ENCODE results near the gene ACOT7.

DNA sequence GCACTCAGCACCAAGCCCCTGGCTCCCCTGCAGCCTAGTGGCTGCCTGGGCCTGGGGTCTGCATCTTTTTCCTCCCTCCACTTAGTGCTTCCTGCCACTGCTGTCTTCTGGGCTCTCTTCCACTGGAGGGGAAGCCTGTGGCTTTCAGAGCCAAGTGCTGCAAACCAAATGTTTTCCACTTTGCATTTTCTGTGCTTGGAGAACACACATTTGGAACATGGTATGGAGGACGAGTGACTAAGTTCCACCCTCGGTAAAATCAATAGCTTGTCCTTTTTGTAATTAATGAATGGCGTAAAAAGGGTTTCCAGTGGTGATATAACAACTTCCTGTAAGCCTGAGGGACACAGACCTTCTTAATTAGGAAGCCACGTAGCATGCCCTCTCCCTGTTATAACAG lies 122.6 kb downstream of the ACOT7 start:
- TF ChIP-seq CTCF (IDR thresholded peaks at IDR 0.05) = no peak
- no peak for TF ChIP-seq EZH2 (IDR thresholded peaks at IDR 0.05; ENCODE audit: borderline replicate concordance, insufficient read depth, low read depth, low read length, poor library complexity, severe bottlenecking)
